Activated CD4-positive, CD25-positive, alpha-beta regulatory T cell (primary cell): ENCODE measurements around the gene UGT1A1.

Experiments
- DNase-seq, 4 experiments: peaks; one replicate each; lab custom pipeline; 2025; lab: John Stamatoyannopoulos, UW

UGT1A1 gene

DNA sequence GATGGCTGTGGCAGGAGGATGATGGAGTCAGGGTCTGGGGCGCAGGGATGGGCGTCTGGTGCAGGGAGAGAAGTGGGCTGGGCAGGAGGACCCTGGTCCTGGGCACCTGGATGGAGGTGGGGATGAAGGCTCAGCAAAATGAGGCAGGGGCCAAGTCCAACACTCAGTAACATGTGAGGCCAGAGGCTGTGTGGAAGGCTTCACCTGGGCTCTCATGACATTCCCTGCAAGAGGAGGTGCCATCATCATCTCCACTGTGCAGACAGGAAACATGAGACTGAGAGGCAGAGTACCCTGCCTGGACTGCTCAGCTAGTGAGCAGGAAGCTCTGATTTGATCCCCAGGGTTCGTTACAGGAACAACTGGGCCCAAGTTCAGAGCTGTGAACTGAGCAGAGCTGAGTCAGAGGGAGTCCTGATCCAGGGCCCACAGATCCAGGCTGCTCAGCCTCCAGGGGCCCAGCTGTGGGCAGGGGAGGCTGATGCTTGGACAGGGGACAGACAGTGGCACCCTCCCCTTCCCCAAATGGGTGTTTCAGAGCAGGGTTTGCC lies 57.4 kb downstream of the UGT1A1 start:
- DNase-seq = no peak

DNA sequence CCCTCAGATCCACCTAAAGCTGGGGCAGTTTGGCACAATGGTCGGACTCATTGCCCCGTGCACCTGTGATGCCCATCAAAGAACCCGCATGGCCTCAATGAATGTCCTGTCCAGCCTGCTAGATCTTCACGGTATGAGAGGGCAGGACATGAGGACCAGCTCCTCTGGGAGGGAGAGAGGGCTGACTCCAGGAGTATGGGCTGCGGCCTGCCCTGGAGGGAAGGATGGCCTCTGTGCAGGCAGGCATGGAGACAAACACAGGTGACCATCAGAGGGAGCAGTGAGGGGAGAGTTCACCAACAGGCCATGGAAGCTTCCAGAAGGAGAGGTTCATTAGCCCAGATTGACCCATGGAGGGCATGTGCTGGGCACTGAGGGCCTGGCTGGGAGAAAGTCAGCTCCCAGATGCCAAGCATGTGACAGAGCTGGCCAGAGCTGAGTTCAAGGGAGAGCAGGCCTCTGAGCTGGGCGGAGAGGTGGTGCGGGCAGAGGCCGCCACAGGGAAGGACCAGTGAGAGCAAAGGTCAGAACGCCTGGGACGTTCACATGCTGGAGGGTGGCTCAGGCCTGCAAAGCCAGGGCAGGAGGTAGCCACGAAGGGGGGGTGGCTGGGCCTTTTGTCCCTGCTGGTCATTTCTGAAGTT lies 58.0 kb downstream of the UGT1A1 start:
- no peak for DNase-seq

DNA sequence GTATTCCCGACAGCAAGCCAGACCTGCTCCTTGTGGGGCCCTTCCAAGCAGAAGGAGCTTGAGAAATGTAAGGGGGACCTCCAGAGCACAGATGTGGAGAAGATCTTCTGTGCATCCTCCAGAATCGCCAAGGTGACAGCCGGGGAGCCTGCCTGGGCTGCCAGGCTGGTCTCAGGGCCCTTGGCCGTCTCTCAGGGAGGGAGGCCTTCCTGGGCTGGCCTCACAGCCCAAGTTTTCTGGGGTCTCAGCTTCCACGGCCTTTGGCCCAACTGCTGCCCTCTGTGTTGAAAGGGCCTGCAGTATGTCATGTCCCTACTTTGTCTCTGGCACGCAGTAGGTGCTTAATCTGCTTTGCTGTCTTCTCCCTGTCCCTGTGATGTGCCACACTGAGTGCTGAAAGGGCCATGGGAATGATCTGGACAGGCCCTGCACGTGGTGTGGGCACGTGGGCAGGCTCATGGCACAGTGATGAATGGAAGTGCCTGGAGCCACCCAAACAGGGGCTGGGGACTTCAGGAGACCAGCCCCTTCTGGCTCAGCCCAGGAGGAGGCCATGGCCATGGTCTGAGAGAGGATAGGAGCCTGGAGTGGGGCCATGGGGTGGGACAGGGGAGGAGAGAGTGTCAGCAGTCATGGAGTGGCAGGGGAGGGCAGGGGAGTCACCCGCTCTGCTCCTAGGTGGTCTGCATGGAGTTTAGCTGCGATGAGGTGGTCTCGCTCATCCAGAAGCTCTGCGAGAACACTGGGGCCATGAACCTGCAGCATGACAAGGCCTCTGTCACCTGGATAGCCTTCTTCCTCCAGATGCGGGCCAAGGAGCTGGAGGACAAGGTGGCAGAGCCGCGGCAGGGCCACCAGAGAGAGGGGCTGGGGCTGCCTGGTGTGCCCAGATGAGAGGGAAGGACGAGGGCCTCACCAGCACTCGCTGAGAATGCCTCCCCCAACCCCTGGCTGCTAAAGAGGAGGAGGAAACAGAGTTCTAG lies 58.9 kb downstream of the UGT1A1 start:
- DNase-seq = no peak

DNA sequence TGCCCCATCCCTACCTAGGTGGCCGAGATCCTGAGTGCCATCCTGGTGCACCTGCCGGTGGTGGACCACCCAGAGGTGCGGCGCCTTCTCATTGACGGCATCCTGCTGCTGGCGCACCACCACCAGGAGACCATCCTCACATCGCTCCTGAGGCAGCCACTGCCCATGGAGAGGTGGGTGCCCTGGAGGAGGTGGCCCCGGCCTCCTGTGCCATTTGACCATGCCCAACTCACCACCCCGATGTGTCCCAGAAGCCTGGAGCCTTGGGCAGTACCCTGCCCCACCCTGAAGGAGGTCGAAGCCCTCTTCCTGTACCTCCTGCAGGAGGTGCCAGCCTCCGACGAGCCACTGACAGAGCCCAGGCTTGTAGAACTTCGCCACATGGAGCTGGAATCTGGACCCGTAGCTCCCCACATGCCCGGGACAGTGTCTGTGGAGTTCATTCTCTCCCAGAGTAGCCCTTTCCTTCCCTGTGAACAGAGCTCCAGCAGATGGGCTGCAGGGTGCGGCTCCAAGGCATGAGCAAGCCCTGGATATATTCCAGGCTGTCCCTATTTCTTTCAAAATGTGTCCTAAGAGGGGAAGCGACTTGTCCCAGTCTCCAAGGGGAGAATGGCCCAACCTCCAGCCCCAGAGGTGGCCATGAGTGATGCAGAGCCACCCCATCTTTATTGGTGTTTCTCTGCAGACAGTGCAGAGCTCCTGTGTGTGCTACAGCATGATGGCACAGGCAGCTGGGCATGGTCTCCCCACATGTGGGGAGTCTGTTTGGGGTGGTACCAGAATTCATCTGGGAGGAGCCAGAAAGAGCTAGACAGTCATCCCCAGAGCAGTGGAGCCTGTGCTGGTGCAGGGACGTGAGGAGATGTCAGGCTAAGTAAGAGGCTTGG lies 60.1 kb downstream of the UGT1A1 start:
- no peak for DNase-seq

DNA sequence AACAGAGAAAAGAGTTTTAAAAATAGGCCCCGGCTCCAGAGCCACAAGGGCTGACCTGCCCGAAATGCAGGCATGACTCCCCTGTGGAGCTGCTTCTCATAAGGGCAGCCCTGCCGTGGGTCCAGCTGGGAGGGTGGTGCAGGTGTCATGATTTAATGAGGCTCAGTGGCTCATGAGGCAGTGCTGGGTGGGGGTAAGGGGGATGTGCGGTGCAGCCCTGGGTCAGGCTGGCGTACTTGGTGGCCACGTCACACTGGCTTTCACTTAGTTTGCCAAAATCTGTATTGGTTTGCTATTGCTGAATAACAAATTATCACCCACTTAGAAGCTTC lies 60.7 kb downstream of the UGT1A1 start:
- DNase-seq = no peak

DNA sequence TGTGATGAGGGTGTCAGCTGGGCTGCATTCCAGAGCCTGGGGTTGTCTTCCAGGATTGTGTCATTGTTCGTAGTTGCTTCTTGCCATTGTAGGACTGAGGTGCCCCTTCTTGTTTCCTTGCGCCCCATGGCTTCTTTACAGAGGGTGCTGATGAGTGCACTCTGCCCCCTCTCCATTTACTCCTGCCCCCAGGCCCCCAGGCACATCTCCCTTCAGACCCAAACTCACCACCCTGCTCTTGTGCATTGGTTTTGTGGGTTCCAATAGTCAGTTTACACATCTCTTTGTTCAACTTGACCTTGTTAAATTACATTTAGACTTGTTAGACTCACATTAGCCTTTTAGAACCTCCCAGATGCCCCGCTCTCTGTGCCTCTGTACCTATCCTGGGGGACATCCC lies 61.1 kb downstream of the UGT1A1 start:
- no peak for DNase-seq

DNA sequence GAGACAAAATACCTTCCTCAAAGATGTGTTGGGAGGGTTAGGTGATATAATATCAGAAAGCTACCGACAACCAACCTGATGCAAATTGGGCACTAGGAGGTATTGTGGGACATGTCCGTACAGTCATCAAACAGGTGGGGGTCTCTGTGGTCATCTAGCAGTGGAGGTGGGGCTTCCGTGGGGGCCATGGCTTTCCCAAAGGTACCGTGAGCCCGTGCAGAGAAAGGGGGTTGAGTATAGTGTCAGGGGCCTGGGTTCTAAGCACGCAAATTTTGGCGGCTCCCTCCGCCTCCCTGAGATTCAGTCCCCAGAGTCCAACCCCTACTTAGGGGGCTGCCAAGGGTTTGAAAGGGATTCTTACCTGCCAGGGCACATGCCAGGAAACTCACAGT lies 61.6 kb downstream of the UGT1A1 start:
- DNase-seq = no peak

DNA sequence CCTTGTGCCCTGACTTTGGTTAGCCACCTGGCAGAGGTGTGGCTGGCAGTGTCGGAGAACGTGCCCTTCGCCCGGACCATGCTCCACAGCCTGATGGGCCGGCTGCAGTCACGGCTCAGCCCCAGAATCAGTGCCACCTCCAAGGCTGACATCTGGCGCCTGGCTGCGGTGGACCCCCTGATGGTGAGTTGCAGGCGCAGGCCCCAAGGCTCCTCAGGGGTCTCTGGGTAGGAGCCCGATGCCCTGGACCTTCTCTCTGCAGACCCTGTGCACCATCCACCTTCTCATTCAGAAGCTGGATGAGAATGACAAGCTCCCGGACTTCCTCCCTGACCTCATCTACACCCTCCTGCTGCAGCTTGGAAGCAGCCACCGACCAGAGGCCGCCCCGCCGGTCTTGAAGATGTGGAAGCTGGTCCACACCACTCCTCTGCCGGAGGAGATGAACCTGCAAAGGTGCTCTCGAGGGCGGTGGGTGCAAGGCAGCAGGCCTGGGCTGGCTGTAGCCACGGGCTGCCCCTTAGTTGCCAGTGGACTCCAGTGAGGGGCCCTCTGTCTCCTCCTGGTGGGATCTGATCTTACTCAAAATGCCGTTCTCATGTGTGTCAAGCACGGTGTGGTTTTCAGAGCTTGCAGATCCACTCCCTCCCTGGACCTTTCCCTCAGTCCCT lies 62.2 kb downstream of the UGT1A1 start:
- no peak for DNase-seq
